HG03280 (cell line): Measurements from ENCODE around the gene PGLYRP2.
"Not testable (repeated sequence)": the region's sequence is repeated elsewhere in the genome, so short reads cannot be mapped to it uniquely, and the experiment has no call there.

Source experiments
- ATAC-seq: cut with Tn5 transposase; IDR thresholded peaks from one replicate; pipeline ENCODE4 v1.9.1; 2021; ENCODE audit warnings: mild to moderate bottlenecking, moderate library complexity; ENCODE audit not compliant: unreplicated experiment

PGLYRP2 gene, protein sequence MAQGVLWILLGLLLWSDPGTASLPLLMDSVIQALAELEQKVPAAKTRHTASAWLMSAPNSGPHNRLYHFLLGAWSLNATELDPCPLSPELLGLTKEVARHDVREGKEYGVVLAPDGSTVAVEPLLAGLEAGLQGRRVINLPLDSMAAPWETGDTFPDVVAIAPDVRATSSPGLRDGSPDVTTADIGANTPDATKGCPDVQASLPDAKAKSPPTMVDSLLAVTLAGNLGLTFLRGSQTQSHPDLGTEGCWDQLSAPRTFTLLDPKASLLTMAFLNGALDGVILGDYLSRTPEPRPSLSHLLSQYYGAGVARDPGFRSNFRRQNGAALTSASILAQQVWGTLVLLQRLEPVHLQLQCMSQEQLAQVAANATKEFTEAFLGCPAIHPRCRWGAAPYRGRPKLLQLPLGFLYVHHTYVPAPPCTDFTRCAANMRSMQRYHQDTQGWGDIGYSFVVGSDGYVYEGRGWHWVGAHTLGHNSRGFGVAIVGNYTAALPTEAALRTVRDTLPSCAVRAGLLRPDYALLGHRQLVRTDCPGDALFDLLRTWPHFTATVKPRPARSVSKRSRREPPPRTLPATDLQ

DNA sequence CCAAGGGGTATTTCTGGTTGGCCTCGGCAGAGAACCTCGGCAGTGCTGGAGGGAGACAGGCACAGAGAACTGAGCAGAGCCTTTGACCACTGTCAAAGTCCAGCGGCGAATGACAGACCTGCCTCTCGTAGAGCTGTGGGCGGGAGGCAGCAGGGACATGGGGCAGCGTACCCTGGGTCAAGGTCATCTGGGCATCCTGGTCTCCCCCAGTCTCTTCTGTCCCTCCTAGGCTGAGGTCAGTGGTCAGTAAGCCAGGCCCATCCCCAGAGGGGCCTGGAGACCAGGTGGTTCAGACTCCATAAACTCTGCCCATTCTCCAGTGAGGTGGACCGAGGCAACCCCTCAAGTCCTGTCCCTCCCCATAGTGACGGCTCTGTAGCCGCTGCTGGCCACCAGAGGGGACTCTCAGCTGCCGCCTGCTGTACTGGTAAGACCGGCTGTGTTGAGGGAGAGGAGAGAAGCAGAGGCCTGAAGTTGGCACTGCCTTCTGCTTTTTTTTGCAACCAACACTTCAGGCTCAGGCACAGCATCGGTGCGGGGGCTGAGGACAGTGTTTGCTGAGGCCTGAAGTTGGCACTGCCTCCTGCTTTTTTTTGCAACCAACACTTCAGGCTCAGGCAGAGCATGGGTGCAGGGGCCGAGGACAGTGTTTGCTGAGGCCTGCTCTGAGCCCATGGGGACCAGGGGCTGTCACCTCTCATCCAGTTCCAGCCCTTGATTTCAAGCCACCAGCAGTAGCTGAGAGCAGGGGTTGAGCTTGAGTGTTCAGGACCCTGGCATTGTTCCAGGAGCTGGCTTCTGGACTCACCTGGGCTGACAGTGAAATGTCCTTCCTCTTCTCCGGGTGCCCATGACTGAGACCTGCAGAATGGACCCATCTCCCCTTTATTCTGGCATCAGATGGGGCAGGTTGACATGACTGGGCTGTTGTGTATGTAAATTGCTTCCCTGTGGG, at the start of gene PGLYRP2:
PGLYRP2 (minus strand) TSS at position 111 of the 955 bp plus-strand sequence. CDS start 130 bp downstream, outside the sequence.
- ATAC-seq = no peak

DNA sequence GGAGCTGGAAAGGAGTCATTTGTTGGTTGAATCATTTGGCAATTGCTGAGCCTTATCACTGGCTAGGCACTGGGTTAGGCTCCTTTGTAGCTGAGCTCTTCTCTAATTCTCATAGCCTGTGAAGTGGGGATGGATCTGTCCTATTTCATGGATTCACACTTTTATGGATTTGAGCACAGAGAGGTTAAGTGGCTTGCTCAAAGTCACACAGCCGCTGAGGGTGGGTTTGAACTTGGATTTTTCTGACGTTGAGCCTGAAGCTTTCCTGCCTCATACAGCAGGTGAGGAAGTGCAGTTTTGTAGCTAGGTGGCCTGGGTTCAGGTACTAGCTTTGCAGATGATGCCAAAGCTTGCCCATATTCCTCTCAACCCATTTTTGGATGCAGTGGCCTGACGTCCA, 48.4 kb upstream of the PGLYRP2 start:
- ATAC-seq = no peak

DNA sequence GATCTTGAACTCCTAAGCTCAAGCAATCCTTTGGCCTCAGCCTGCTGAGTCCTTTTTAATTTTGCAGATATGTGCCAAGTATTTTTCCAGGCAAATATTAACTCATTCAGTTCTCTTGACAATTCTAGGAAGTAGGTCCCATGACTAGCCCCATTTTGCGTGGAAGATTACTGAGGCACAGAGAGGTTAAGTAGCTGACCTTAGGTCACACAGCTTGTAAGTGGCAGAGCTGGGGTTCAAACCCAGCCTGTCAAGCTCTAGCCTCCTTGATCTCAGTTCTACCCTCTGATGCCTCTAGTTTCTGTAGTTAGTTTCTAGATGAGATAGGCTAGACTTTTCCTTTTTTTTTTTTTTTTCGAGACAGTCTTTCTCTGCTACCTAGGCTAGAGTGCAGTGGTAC, 47.1 kb upstream of the PGLYRP2 start:
- no peak for ATAC-seq

DNA sequence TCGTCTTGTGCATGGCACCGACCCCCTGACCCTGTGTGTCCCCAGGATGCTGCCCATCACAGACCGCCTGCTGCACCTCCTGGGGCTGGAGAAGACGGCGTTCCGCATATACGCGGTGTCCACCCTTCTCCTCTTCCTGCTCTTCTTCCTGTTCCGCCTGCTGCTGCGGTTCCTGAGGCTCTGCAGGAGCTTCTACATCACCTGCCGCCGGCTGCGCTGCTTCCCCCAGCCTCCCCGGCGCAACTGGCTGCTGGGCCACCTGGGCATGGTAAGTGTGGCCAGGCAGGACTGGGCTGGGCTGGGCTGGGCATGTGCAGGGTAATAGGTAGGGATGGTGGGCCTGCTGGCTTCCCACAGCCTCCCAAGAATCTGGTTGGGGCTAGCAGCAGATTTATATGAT, 46.0 kb upstream of the PGLYRP2 start:
- ATAC-seq = no peak

DNA sequence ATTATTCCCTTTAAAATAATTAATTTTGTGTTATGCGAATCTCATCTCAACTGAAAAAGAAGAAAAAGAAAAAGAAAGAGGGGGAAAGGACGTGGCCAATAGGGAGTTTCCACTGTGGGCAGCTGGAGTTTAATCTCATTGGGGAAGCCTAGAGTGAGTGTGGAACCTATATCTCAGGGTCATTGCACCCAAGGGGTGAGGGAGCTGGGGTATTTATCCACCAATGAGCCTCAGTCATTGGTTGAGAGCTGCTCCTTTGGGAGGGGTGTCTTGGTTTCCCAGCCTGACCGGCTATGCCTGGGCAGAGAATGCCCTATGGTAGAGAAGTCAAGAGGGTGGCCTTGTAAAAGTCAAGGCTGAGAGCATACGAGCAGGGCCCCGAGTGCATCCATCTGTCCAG, 45.5 kb upstream of the PGLYRP2 start:
- ATAC-seq = no peak

DNA sequence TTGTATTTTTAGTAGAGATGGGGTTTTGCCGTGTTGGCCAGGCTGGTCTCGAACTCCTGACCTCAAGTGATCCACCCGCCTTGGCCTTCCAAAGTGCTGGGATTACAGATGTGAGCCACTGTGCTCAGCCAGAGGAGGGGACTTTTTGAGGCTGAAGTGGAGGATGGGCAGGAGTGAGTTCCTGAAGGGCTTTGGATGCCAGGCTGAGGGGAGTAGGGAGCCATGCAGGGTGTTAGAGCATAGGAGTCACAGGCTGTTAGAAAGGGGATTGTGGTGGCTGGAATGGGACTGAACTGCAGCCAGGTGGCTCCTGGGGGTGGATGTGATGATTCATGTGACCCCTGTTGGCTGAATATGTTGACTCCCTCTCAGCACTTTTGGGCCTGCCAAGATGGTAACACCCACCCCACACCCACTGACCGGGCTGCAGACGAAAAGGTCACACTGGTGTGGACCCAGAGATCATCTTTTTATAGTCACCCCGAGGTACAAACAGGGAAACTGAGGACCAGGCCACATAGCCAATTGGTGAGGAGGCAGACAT, 40.2 kb upstream of the PGLYRP2 start:
- ATAC-seq = no peak

DNA sequence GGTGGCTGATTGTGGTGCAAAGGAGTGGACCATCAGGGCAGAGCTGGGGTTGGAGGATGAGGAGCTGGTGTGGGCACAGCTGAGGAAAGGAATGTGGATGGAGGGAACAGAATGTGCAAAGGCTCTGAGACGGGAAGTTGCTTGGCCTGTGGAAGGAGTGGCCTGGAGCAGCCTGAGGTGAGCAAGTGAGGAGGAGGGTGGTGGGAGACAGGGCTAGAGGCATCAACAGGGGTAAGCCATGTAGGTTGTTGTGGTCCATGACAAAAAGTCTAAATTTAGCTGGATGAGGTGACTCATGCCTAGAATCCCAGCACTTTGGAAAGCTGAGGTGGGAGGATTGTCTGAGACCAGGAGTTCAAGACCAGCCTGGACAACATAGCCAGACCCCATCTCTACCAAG, 38.5 kb upstream of the PGLYRP2 start:
- ATAC-seq = no peak

DNA sequence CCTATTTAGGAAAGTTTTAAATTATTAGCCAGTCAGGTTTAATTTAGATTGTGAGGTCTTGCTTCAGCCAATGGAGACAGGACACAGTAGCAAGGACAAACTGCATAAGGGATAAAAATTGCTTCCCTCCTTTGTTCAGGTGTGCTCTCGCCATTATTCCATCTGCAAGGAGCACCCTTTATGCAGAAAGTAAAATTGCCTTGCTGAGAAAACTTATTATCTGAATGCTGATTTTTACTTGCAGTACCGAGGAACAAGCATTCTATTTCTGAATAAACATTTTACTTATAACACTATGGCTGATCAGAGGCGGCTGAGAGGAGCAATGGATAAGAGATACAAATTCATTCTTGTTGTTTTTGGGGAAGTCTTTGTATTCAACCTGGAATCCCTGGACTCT, 37.1 kb upstream of the PGLYRP2 start:
- no peak for ATAC-seq

DNA sequence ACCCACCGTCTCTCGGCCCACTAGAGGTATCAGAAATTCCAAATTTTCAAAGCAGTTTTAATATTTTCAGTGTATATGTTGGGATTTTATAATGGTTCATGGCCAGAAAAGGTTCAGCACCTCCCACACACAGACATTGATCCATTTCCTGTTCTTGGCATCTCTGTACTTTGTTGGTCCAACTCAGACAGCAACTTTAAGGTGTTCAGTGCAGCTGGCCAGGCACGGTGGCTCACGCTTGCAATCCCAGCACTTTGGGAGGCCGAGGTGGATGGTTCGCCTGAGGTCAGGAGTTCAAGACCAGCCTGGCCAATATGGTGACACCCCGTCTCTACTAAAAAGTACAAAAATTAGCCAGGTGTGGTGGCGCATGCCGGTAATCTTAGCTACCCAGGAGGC, 35.9 kb upstream of the PGLYRP2 start:
- not testable (repeated sequence) for ATAC-seq

DNA sequence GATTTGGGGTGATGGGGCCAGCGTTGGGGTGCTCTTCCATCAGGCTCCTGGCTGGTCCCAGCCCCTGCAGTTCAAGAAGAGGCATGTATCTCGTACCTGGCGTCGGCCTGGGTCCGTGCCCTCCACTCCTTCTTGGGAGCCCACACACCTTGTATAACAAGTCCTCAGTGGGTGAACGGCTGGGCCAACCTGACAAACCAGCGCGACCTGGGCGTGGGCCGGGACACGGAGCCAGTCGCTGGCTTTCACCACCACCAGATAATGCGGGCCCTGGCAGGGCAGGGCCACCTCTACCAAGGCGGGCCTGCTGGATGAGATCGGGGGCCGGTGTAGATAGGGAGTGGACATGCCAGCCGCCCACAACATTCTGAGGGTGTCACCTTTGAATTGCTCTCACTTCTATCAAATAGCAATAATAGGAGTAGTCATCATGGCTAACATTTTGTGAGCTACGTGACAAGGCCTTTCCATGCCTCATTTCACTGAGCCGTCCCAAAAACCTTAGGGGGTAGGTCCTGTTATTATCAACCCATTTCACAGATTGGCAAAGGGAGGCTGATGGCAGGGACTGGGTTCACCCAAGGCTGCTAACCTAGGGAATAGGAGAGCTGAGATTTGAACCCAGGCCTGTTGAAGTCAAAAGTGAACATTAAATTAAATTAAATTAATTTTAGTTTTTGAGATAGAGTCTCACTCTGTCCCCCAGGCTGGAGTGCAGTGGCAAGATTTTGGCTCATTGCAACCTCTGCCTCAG, 32.5 kb upstream of the PGLYRP2 start:
- ATAC-seq = no peak

DNA sequence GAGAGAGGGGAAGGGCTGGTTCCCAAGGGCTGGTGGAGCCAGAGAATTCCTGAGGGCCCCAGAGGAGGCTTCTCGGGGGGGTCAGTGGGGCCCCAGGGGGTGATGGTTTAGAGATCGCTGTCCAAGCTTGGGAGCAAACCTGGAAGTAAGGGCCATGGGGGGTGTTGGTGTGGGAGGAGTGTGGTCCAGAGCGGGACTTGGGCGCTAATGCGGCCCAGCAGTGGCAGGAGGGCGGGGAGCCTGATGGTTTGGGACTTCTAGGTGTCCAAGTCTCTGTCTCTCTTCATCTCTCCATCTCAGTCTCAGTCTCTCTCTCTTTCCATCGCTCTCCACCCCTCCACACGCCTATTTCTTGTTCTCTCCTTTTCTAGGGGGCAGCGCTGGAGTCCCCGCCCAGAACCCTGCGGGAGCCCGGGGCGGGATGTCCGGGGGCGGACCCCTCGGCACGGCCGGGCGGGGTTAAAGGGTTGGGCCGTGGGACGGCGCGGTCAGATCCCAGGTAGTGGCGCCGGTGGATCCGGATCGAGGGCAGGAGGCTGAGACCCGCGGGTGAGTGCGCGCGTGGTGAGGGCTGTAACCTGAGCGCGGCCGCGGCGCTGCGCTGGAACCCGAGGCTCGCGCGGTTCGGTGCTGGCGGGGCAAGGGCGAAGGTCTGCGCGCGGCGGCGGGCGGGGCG, 28.9 kb upstream of the PGLYRP2 start, which contains the start of gene CYP4F22:
CYP4F22 (plus strand) TSS at position 491 of the 676 bp plus-strand sequence. CDS start 16,812 bp downstream, outside the sequence.
- ATAC-seq = no peak

DNA sequence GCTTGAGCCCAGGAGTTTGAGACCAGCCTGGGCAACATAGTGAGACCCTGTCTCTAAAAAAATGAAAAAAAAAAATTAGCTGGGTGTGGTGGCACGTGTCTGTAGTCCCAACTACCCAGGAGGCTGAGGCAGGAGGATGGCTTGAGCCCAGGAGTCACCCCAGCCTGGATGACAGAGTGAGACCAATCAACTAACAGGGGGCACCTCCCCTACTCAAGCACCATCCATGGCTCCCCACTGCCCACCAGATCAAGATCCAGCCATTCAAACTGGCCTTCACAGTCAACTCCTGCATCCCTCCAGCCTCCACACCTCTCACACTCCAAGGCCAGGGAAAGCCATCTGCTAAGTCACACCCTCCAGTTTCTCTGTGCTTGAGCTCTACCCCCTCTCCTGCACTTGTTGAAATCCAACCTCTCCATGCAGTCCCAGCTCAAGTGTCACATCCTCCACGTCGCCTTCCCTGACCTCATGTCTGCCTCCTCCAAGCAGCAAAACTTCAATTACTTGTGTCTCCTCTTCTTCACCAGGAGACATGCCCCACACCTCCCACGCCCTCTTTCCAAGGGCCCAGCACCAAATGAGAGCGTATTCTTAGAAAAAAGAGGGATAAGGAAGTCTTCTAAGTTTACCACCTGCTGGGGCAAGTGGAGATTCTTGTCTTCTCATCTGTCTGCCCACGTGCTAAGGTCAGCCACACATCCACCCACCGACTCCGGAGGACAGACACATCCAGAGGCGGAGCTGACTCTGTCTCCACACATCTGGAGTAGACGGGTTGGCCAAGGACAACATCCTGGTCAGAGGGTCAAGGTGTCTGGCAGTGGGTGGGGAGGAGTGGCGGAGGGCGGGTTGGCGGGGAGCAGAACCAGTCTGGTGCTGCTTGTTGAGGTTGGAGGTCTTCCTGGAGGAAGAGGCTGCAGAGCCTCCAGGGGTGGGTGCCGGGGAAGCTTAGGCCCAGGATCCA, 28.1 kb upstream of the PGLYRP2 start:
- ATAC-seq = no peak

DNA sequence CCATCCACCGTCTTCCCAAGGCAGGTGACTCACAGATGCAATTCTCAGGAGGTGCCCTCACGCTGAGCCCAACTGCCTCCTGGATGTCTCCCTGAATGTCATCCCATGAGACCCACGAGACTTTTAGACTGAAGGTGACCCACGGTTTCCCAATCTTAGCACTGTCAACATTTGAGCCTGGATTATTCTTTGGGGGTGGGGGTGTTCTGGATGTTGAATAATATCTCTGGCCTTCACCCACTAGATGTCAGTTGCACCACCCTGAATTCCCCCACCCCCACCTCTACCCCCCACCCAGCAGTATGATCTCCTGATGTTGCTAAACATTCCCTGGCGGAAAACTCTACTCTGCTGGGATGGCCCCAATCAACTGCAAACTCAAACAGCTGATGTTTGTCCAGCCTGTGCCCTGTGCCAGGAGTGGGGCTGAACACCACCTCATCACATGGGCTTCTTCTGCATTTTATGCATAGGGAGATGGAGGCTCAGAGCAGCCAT, 26.8 kb upstream of the PGLYRP2 start:
- no peak for ATAC-seq

DNA sequence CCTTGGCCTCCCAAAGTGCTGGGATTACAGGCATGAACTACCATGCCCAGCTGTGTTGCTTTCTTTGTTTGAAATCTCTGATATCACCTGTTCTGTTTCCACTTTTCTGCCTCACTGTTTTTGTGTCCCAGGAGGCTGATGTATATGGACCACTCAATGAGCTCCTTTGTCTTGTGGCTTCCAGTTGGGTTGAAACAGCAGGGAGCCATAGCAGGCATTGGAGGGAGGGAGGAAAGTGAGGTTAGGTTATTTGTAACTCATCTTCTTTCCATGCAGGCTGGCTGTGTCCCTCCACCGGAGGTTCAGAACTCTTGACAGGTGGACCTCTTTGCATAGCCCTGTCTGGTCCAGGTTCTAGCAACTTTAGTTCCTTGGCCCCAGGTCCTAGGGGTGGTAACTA, 23.0 kb upstream of the PGLYRP2 start:
- ATAC-seq = no peak

DNA sequence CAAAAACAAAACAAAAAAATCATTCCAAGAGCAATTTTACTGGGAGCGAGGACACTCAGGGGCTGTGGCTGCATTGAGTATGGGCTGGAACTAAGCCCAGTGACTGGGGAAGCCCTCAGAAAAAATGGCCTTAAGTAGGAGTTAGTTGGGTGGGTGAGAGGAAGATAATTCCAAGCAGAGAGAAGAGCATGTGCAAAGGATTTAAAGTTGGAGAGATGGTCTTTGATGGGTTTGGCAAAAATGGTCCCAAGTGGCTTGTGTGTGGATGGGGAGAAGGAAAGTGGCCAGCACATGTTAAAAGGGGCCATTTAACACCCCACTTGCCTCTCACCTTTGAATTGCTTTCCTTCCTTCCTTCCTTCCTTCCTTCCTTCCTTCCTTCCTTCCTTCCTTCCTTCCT, 22.3 kb upstream of the PGLYRP2 start:
- no peak for ATAC-seq

DNA sequence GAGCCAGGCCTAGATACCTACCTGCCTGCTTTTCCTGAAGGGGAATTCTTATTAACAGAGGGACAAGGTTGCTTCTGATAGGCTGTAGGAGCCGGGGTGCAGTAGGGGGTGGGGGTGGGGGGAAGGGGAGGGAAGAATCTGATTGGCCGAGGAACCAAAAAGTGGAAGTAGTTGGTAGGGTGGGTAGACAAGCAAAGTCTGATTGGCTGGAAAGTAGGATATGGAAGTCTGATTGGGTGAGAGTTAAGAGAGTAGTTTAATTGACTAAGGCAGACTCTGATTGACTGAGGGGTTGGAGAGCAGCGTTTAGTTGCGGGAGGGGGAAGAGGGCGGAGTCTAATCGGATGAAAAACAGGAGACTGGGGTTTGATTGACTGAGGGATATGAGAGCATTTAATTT, 19.6 kb upstream of the PGLYRP2 start:
- ATAC-seq = no peak

DNA sequence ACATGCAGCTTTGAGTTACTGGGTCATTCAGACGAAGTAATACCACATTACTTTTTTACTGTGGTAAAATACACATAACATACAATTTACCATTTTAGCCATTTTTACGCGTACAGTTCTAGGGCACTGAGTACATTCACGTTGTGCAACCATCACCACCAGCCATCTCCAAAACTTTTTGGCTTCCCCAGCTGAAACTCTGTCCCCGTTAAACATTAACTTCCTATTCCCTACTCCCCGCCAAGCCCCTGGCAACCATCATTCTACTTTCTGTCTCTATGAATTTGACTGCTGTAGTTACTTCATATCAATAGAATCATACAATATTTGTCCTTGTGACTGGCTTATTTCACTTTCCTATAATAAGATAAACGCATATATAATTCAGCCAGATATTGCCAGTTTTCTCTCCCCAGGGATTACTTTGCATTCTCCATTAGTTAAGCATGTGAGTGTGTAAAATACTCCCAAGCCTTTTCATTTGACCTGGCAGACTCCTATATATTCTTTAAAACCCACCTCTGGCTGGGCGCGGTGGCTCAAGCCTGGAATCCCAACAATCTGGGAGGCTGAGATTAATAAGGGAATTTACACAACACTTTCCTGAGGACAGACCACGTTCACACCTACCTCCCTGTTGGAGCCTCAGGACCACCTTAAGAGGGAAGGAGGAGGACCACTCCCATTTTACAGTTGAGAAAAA, 19.0 kb upstream of the PGLYRP2 start:
- no peak for ATAC-seq

DNA sequence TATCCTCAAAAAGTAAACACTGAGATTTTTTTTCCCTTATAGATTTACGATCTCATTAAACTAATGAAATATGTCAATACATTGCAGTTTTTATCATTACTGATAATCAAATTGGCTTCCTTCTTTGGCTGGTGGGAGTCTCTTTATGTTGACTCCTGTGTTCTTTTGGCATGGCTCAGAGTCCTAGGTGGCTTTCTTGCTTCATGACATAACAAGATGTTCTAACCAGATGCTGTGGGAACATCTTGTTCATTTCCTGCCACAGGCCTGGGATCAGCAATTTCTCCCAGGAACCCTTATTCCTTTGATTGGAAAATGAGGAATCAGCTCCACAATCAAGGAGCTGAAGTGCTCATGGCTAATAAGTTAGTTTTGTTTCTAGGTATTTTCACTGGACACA, 15.8 kb upstream of the PGLYRP2 start:
- ATAC-seq = no peak
